Vagina (tissue), 2 donors: ENCODE results near the gene WDR47. TPM values are rescaled to one million over a fixed set of nuclear protein-coding genes. Genes with fewer than 3 reads are reported as not detected.
A peak's percentile ranks its signal among the peaks of the same experiment; 100 is the strongest.

ENCODE experiments used
- DNase-seq, 2 donors: peaks; one replicate each; pipeline ENCODE4 v3.0.0-alpha.2; 2017; ENCODE audit errors: extremely low spot score in 2 of 2
- H3K27ac ChIP-seq: fragments of 200-600 bp; sonication (generic); one replicate; pipeline ENCODE4 v1.5.1; 2019
- H3K27me3 ChIP-seq: fragments of 200-600 bp; sonication (generic); one replicate; pipeline ENCODE4 v1.5.1; 2019
- H3K36me3 ChIP-seq, 2 donors: fragments of 200-600 bp; sonication (generic); one replicate each; pipeline ENCODE4 v1.5.1; 2017 to 2019
- H3K4me1 ChIP-seq: fragments of 200-600 bp; sonication (generic); one replicate; pipeline ENCODE4 v1.5.1; 2019
- H3K4me3 ChIP-seq, 2 donors: fragments of 200-600 bp; sonication (generic); 1 replicate in 1 of 2; 2 replicates in 1 of 2; pipeline ENCODE4 v1.5.1; 2016 to 2019
- H3K9me3 ChIP-seq: fragments of 200-600 bp; sonication (generic); one replicate; pipeline ENCODE4 v1.5.1; 2019
- CTCF ChIP-seq, 3 experiments: fragments of 450-650 bp in 2 of 3; fragments of 200-600 bp in 1 of 3; sonication (generic) in 1 of 3; IDR thresholded peaks; one replicate each; pipeline ENCODE4 v1.5.1; 2017 to 2019; ENCODE audit warnings: antibody characterized with exemption in 3 of 3, mild to moderate bottlenecking in 2 of 3, moderate library complexity in 2 of 3
- POLR2A ChIP-seq, 2 donors: fragments of 450-650 bp; IDR thresholded peaks; one replicate each; pipeline ENCODE4 v1.6.1; 2017; ENCODE audit warnings: antibody characterized with exemption in 2 of 2, mild to moderate bottlenecking in 2 of 2, moderate library complexity in 2 of 2
- POLR2AphosphoS5 ChIP-seq, 2 donors: sonication (generic); formaldehyde crosslinking; IDR thresholded peaks; one replicate each; pipeline ENCODE4 v1.9.0; 2017; ENCODE audit warnings: antibody characterized with exemption in 2 of 2, mild to moderate bottlenecking in 2 of 2, low read depth in 1 of 2; ENCODE audit not compliant: insufficient read depth in 1 of 2
- intact Hi-C: fragments of 100-400 bp; cut with DNase I; formaldehyde crosslinking; loops from one replicate; pipeline ENCODE4 v1.15.1; 2023
- total RNA-seq: library from RNA; depleted of rRNA; stranded (reverse); fragments of >200 nt; gene quantifications from one replicate; pipeline ENCODE4 v1.2.3, GENCODE V29; 2016

WDR47 gene
- total RNA-seq, 1 donor from 2014 or later, result 14.7 TPM

- H3K4me3 ChIP-seq, result no peak overlapping the region
- intact Hi-C loops, result no loop called here
- H3K27ac ChIP-seq, result no peak overlapping the region
- no peaks in the 10 kb centered on the region for H3K9me3 ChIP-seq
- DNase-seq, result no peak
- TF ChIP-seq CTCF (IDR thresholded peaks at IDR 0.05) (no peak), POLR2A (IDR thresholded peaks at IDR 0.05) (no peak), POLR2AphosphoS5 (IDR thresholded peaks at IDR 0.05; ENCODE audit: insufficient read depth in 1 of 2, low read depth in 1 of 2) (peak in 1 of 2 donors; percentile 31)
- no peaks in the 10 kb centered on the region for H3K4me1 ChIP-seq
- no peaks in the 10 kb centered on the region for H3K36me3 ChIP-seq
- no peaks in the 10 kb centered on the region for H3K27me3 ChIP-seq
These were observed 8.5 kb upstream of the WDR47 start for GRCh38 chr1:109050228-109050995.

GRCh38 chr1:109048335-109048734, 6.4 kb upstream of the WDR47 start:
- no peaks in the 10 kb centered on the region for H3K4me1 ChIP-seq
- intact Hi-C loops, result no loop called here
- H3K27me3 ChIP-seq, result no peaks in the 10 kb centered on the region
- H3K27ac ChIP-seq, result no peak overlapping the region
- H3K9me3 ChIP-seq, result no peaks in the 10 kb centered on the region
- no peak for DNase-seq
- H3K4me3 ChIP-seq, result no peak overlapping the region
- no peaks in the 10 kb centered on the region for H3K36me3 ChIP-seq
- TF ChIP-seq POLR2A (IDR thresholded peaks at IDR 0.05) (no peak), CTCF (IDR thresholded peaks at IDR 0.05) (no peak), POLR2AphosphoS5 (IDR thresholded peaks at IDR 0.05; ENCODE audit: insufficient read depth in 1 of 2, low read depth in 1 of 2) (no peak)

- intact Hi-C loops, result no loop called here
- H3K36me3 ChIP-seq, result no peaks in the 10 kb centered on the region
- no peak for DNase-seq
- H3K4me1 ChIP-seq, result peaks cover 4% of the 10 kb centered on the region
- H3K27ac ChIP-seq, result no peak overlapping the region
- no peak overlapping the region for H3K4me3 ChIP-seq
- no peaks in the 10 kb centered on the region for H3K9me3 ChIP-seq
- H3K27me3 ChIP-seq, result no peaks in the 10 kb centered on the region
- TF ChIP-seq POLR2A (IDR thresholded peaks at IDR 0.05) (no peak), CTCF (IDR thresholded peaks at IDR 0.05) (no peak), POLR2AphosphoS5 (IDR thresholded peaks at IDR 0.05; ENCODE audit: insufficient read depth in 1 of 2, low read depth in 1 of 2) (no peak)
These were observed 5.4 kb upstream of the WDR47 start for GRCh38 chr1:109047339-109047738.

- Histone ChIP-seq H3K36me3 (no peaks in the 10 kb centered on the region), H3K4me3 (no peak overlapping the region), H3K27ac (no peak overlapping the region), H3K9me3 (no peaks in the 10 kb centered on the region), H3K4me1 (peaks cover 5% of the 10 kb centered on the region), H3K27me3 (no peaks in the 10 kb centered on the region)
- DNase-seq, result no peak
- intact Hi-C loops, result no loop called here
- TF ChIP-seq POLR2AphosphoS5 (IDR thresholded peaks at IDR 0.05; ENCODE audit: insufficient read depth in 1 of 2, low read depth in 1 of 2), result no peak
- no peak for TF ChIP-seq POLR2A (IDR thresholded peaks at IDR 0.05)
- TF ChIP-seq CTCF (IDR thresholded peaks at IDR 0.05), result no peak
These were observed 4.8 kb upstream of the WDR47 start for GRCh38 chr1:109046671-109047070.

- Histone ChIP-seq H3K9me3 (no peaks in the 10 kb centered on the region), H3K27ac (no peak overlapping the region), H3K4me1 (peaks cover 11% of the 10 kb centered on the region), H3K36me3 (no peaks in the 10 kb centered on the region), H3K4me3 (no peak overlapping the region), H3K27me3 (no peaks in the 10 kb centered on the region)
- TF ChIP-seq POLR2A (IDR thresholded peaks at IDR 0.05) (no peak), POLR2AphosphoS5 (IDR thresholded peaks at IDR 0.05; ENCODE audit: insufficient read depth in 1 of 2, low read depth in 1 of 2) (no peak), CTCF (IDR thresholded peaks at IDR 0.05) (no peak)
- no peak for DNase-seq
- intact Hi-C loops, result no loop called here
These were observed 3.7 kb upstream of the WDR47 start for GRCh38 chr1:109045595-109045994.
